Forelimb muscle (tissue), 1 donor: Measurements from ENCODE around the gene GPC2. TPM values are rescaled to one million over a fixed set of nuclear protein-coding genes. Genes with fewer than 3 reads are reported as not detected.
"Not testable (repeated sequence)": the region's sequence is repeated elsewhere in the genome, so short reads cannot be mapped to it uniquely, and the experiment has no call there.

Source experiments
- DNase-seq: peaks from one replicate; pipeline ENCODE4 v3.0.0-alpha.2; 2013; ENCODE audit warnings: low read depth
- polyA plus RNA-seq: library from polyadenylated mRNA; unstranded; fragments of 120-200 nt; gene quantifications from one replicate; pipeline ENCODE4 v1.2.1, GENCODE V29; 2013; ENCODE audit not compliant: insufficient read length

The GPC2 gene
- polyA plus RNA-seq, 1 donor: 6.3 TPM

DNA sequence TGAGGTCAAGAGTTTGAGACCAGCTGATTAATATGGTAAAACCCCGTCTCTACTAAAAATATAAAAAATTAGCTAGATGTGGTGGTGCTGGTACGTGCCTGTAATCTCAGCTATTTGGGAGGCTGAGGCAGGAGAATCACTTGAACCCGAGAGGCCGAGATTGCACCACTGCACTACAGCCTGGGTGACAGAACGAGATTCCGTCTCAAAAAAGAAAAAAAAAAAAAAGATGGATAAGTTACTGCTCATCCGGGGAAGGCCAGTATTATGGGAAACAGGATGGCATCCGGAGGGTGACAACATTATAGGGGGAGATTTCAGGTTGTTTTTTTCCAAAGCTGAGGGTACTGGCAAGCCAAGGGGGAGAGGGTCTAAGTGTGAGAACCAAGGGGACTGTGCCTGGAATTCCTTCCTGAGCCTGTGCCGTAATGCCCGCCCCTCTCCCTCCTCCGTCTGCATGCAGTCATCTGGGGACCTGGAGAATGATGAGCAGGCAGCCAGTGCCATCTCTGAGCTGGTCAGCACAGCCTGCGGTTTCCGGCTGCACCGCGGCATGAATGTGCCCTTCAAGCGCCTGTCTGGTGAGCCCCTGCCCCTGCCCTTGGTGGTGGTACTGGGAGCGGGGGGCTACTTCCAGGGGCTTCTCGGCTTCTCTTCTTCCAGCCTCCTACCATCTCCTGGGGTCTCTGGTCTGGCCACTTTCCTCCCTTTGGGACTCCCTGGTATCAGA lies 24.1 kb downstream of the GPC2 start:
- DNase-seq: no peak

DNA sequence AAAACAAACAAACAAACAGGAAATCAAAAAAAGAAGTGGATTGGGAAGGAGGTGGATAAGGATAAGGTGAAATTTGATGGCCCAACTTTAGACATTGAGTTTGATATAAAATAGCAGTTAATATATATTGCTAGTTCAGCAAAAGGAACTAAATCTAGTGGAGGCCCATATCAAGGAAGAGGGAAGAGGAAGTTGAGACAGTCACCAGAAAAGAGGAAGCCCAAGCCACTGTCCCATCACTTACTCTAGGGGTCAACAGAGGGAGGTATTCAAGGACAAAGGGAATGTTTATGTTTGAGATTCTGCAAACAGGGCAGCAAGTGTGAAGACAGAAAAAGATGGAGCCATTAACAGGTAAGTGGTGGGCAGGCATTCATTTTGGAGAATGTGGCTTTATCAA lies 24.8 kb downstream of the GPC2 start:
- DNase-seq: no peak

DNA sequence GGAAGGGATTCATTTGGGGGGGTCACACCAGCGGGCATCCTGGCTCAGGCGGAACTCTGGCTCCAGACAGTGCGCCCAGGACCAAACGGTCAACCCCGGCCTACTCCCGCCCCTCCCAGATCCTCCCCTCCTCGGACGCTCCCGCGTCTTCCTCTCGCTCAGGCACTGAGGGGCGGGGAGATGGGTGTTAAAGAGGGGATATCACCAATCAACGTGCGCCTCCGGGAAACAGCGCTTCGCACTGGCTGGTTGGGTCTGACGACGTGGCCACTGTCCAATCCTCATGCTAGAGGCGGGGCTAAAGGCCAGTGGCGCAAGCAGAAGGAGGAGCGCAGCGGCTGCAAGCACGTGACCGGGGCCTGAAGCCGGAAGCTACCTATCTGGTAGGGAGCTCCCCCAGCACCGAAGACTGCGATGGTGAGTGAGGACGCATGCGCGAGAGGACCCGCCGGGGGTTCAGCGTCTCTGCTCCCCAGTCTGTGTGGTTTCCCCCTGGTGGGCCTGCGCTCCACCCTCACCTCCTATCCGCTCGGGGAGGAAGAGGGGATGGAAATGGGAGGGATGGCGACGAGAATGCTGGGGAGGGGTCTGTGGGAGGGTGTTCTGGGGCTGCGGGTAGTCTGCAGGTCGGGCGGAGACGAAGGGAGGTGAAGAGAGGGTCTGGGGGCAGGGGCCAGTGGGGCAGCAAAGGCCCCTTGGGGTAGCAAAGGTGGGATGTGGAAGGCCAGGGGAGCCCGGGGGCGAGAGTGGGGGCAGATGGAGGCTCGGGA lies 28.4 kb downstream of the GPC2 start, which contains the start of gene LAMTOR4:
Gene LAMTOR4, plus strand, starts transcription at position 360 of the 770 bp plus-strand sequence. Its CDS starts 55 bp downstream, at position 415.
- peak; percentile 99 for DNase-seq

DNA sequence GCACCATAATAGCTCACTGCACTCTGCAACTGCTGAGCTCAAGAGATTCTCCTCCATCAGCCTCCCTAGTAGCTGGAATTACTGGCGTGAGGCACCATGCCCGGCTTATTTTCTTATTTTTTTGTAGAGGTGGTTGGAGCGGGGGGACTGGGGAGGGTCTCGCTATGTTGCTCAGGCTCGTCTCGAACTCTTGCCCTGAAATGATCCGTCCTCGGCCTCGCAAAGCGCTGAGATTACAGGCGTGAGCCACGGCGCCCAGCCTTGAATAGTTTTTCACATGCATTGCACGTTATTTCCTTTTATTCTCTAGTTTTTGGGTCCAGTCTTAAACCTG lies 29.0 kb downstream of the GPC2 start:
- DNase-seq: no peak

DNA sequence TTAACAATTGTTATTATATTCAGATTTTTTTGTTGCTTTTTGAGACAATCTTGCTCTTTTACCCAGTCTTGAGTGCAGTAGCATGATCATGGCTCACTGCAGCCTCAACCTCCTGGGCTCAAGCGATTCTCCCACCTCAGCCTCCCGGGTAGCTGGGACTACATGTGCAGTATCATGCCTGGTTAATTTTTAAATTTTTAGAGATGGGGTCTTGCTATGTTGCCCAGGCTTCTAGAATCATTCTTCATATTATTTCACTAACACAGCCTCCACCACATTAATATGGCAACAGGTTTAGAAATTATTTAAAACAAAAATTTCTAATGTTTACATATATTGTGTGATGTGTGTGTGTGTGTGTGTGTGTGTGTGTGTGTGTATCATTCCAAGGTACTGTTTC lies 29.9 kb downstream of the GPC2 start:
- no peak for DNase-seq

DNA sequence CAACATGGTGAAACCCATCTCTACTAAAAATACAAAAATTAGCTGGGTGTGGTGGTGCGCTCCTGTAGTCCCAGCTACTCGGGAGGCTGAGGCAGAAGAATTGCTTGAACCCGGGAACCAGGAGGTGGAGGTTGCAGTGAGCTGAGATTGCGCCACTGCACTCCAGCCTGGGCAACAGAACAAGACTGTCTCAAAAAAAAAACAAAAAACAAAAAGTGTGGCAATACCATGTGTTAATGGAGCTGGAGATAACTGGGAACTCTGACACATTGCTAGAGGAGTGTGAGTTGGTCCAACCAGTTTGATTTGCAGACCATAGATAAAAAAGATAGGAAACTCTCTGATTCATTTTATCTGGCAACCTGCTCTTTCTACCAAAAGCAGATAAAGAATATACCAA lies 30.8 kb downstream of the GPC2 start:
- not testable (repeated sequence) for DNase-seq

DNA sequence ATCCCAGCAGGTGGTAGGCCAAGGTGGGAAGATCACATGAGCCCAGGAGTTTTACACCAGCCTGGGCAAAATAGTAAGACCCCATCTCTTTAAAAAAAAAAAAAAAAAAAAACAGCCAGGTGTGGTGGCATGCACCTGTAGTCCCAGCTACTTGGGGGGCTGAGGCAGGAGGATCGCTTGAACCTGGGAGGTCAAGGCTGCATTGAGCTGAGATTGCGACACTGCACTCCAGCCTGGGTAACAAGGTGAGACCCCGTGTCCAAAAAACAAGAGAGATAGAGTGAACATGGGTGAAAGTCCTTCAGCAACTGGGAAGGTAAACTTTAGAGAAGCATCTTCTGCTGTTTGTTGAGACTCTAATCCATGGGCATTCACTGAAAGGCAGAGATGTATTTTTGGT lies 34.7 kb downstream of the GPC2 start:
- no peak for DNase-seq

DNA sequence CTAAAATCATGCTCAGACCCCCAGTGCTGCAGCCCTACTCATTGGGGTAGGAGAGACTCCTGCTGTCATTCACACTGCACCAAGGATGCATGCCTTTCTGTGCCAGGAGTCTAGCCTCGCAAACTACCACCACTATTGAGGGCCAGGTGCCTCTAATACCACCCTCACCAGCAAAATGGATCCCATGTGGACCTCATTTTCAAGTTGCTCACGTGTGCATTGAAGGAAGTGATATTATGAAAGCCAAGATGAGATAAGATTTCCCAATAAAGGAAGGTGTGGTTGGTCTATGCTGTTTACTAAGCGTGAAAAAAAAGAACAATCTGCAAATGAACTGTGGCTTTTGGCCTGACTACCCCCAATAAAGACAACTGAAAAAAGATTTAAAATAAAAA lies 35.6 kb downstream of the GPC2 start:
- DNase-seq: no peak

DNA sequence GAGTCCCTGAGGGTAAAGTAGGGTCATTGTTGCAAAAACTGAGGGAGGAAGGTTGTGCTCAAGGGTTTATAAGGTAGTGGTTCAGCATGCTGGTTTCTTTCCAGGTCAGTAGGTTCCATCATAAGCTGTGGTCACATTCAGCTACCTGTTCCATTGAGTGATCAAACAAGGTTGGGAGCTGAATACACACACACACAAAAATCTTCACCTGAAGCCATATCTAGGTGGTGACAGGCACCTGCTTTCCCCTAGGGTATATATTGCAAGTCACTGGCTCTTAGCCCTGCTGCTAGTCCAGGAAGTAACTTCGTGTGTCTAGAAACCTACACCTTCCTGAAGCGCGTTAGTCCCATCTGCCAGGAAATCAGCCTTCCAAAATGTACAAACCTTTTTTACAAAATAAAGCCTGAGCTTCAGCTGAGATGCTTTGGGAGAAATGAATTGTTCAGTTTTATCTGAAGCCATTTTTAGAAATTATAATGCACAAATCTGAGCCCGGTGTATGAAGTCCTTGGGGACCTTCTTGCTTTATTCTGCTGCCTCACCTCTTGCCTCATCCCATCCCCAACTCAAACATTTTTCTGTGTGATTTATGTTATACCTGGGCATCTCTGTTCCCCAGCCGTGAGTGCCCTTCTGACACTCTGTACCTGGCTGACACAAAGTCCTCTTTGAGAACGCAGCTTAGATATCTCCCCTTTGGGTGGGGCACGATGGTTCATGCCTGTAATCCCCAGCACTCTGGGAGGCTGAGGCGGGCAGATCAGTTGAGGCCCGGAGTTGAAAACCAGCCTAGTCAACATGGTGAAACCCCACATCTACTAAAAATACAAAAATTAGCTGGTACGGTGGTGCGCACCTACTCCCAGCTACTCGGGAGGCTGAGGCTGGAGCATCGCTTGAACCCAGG lies 39.1 kb downstream of the GPC2 start:
- no peak for DNase-seq

DNA sequence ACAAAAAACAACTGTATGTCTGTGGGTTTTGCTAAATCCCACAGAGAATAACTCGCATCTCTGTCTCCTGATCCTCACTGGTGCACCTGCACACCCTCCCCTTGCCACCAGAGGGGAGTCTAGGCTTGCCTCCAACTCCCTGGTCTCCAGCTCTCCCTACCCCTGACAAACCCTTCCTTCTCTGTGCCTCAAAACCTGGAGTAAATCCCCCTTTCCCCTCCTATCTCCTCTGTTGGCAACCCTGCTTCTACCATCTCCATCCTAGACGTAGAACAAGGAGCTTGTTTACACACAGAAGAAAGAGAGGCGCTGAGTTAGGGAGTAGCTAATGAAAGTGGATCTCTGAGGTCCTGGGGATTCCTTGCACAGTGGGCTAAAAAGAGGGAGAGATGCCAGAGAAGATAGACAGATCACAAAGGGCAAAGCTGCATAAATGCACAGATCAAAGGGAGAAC lies 44.5 kb downstream of the GPC2 start:
- DNase-seq: no peak

DNA sequence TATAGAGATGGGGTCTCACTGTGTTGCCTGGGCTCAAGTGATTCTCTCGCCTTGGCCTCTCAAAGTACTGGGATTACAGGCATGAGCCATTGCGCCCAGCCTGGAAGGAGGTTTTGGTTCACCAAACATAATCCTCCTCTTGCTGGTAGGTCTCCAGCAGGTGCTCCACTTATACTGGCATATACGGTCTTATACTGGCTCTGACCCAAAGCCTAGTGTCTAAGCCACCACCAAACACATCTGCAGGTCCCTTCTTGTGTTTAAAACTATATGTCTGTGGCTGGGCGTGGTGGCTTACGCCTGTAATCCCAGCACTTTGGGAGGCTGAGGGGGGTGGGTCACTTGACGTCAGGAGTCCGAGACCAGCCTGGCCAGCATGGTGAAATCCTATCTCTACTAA lies 45.1 kb downstream of the GPC2 start:
- no peak for DNase-seq

DNA sequence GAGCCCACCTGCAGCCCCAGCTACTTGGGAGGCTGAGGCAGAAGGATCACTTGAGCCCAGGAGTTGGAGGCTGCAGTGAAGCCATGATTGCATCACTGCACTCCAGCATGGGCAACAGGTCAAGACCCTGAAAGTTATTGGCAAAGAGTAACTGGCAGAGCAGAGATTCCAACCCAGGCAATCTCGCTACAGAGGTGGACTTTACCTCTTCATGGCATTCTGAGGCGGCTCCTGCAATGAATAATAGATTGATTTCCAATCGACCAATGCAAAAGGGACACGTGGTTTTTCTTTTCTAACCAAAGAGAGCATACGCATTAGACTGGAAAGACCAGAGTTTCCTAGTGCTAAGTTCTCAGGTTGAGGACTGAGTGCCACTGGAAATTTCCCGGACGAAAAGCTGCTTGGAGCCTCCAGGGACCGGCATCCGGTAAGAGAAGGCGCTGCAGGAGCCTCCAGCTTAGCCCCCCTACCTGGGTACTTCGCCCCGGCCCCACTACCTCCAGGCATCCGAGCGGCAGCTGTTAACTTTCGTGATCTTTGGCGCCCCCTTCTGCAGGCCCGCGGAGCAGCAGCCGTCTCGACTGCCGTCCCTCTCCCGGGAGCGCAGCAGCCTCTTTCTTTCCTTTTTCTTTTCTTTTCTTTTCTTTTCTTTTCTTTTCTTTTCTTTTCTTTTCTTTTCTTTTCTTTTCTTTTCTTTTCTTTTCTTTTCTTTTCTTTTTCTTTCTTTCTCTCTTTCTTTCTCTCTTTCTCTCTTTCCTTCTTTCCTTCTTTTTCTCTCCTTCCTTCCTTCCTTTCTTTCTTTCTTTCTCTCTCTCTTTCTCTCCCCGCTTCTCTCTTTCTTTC lies 46.4 kb downstream of the GPC2 start:
- no peak for DNase-seq

DNA sequence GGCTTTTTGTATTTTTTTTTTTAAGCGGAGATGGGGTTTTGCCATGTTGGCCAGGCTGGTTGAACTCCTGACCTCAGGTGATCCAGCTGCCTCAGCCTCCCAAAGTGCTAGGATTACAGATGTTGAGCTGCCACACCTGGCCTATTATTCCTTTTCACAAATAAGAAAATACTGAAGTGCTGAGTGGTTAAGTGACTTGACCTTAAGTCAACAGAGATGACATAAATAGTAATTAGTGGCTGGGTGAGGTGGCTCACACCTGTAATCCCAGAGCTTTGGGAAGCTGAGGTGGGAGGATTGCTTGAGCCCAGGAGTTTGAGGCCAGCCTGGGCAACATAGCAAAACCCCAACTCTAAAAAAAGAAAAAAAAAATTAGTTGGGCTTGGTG lies 47.0 kb downstream of the GPC2 start:
- not testable (repeated sequence) for DNase-seq

DNA sequence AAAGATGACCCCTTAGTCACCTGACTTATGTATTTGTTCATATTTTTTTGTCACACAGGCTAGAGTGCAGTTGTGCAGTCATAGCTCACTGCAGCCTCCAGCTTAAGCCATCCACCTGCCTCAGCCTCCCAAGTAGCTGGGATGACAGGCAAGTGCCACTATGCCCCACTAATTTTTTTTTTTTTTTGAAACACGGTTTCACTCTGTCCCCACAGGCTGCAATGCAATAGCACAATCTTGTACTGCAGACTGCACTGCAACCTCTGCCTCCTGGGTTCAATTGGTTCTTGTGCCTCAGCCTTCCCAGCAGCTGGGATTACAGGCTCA lies 48.6 kb downstream of the GPC2 start:
- DNase-seq: no peak

DNA sequence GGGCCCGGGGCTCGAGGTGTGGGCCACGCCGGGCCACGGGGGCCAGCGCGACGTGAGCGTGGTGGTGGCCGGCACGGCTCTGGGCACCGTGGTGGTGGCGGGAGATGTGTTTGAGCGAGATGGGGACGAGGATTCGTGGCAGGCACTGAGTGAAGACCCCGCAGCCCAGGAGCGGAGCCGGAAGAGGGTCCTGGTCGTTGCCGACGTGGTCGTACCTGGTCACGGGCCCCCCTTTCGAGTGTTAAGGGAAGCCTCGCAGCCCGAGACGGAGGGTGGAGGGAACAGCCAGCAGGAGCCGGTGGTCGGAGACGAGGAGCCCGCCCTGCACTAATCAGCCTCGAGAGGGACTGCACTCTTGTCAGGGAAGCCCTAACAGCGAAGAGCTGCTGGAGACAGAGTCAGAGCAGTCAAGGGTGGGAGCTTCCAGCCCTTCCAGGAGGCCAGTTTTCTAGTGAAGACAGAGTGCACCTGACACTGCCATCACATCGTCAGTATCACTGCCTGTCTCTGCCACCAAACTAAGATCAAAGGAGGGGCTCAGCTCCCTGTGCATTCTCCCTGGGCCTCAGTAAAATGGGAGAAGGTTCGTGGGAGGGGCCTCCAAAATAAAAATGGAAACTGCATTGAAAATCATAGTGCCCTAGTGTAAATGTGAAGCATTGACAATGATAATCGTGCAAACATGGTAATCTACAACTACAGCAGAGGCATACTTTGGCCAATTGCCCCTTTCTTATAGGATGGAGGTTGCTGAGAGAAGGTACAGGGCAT lies 49.1 kb downstream of the GPC2 start:
- DNase-seq: no peak

DNA sequence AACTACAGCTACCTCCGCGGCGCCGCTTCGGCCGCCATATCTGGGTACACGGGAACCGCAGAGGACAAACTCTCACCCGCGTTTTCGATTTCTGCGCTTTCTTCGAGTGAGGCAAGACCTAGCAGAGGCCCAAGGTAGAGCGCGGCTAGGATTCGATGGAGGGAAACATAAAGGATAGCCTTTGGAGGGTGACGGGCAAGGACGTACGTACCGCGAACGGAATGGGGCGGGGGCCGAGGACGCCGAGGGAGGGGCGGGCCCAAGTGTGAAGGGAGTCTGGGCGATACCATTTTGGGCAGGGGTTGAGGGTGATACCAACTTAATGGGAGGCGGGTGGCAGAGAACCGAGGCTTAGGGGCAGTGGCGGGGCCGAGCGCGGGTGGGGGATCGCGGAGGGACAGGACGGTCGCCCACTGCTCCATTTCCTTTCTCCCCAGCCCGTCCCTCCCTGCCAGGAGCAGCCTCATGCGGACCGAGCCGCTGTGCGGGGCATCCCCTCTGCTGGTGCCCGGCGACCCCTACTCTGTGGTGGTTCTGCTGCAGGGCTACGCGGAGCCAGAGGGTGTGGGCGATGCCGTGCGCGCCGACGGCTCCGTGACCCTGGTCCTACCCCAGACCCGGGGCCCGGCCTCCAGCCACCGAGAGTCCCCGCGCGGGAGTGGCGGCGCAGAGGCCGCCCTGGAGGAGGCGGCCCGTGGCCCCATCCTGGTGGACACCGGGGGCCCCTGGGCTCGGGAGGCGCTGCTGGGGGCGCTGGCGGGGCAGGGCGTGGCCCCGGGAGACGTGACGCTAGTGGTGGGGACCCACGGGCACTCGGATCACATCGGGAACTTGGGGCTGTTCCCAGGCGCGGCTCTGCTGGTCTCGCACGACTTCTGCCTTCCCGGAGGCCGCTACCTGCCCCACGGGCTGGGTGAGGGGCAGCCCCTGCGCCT lies 50.0 kb downstream of the GPC2 start, which contains the start of gene MBLAC1:
Gene MBLAC1, plus strand, starts transcription at position 37 of the 935 bp plus-strand sequence. Its CDS starts 429 bp downstream, at position 466.
- peak; percentile 77 for DNase-seq

DNA sequence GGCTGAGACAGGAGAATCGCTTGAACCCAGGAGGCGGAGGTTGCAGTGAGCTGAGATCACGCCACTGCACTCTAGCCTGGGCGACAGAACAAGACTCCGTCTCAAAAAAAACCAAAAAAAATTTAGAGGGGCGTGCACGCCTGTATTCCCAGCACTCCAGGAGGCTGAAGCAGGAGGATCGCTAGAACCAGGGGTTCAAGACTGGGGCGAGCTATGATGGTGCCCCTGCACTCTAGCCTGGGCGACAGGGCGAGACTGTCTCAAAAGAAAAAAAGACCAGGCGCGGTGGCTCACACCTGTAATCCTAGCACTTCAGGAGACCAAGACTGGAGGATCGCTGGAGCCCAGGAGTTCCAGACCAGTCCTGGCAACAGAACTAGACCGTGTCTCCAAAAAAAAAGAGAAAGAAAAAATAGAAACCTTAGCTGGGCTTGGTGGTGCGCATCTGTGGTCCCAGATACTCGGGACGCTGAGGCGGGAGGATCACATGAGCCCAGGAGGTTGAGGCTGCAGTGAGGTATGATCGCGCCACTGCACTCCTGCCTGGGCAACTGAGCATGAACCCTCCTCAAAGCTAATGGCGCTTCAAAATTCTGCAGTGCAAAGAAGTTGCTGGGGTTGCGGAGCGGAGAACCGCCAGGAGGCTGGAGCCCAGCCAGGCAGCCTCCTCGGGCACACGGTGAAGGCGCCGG lies 50.8 kb downstream of the GPC2 start:
- DNase-seq: no peak

DNA sequence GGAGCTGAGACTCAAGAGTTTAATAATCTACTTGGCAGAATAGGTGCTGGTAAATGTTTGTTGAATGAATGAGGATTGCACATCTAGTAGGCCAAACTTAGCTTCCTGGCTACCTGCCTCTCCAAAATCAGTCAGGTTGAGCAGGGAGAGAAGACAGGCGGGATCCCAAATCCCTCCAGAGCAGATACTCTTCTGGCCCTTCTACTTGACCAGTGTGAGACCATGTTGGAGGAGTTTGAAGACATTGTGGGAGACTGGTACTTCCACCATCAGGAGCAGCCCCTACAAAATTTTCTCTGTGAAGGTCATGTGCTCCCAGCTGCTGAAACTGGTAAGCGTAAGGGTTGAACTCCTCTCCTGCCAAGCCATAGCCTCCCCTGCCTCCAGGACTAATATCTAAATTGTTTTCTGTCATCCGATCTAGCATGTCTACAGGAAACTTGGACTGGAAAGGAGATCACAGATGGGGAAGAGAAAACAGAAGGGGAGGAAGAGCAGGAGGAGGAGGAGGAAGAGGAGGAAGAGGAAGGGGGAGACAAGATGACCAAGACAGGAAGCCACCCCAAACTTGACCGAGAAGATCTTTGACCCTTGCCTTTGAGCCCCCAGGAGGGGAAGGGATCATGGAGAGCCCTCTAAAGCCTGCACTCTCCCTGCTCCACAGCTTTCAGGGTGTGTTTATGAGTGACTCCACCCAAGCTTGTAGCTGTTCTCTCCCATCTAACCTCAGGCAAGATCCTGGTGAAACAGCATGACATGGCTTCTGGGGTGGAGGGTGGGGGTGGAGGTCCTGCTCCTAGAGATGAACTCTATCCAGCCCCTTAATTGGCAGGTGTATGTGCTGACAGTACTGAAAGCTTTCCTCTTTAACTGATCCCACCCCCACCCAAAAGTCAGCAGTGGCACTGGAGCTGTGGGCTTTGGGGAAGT lies 52.6 kb downstream of the GPC2 start:
- DNase-seq: no peak
